Measurements from ENCODE around the gene RPLP2.

The RPLP2 gene

GRCh38 chr11:766936-767210 is 42.9 kb upstream of the RPLP2 start:
- no peak overlapping the region for H3K4me3 ChIP-seq (ENCODE audit: low read depth, low read length)
- DNase-seq (ENCODE audit: low read depth): no peak
- TF ChIP-seq MYC (IDR thresholded peaks at IDR 0.05; ENCODE audit: low read depth, low read length) (no peak), POLR2A (IDR thresholded peaks at IDR 0.05; ENCODE audit: extremely low read depth, insufficient read length) (no peak), MAX (IDR thresholded peaks at IDR 0.05; ENCODE audit: low read depth, low read length) (no peak), CTCF (IDR thresholded peaks at IDR 0.05; ENCODE audit: low read depth, low read length) (no peak)

- TF ChIP-seq POLR2A (IDR thresholded peaks at IDR 0.05; ENCODE audit: extremely low read depth, insufficient read length) (no peak), CTCF (IDR thresholded peaks at IDR 0.05; ENCODE audit: low read depth, low read length) (no peak), MYC (IDR thresholded peaks at IDR 0.05; ENCODE audit: low read depth, low read length) (no peak), MAX (IDR thresholded peaks at IDR 0.05; ENCODE audit: low read depth, low read length) (no peak)
- DNase-seq (ENCODE audit: low read depth): no peak
- no peak overlapping the region for H3K4me3 ChIP-seq (ENCODE audit: low read depth, low read length)
These were observed 42.5 kb upstream of the RPLP2 start for GRCh38 chr11:767238-767637.

GRCh38 chr11:769887-770641 is 39.7 kb upstream of the RPLP2 start:
- TF ChIP-seq MAX (IDR thresholded peaks at IDR 0.05; ENCODE audit: low read depth, low read length) (no peak), CTCF (IDR thresholded peaks at IDR 0.05; ENCODE audit: low read depth, low read length) (no peak), POLR2A (IDR thresholded peaks at IDR 0.05; ENCODE audit: extremely low read depth, insufficient read length) (no peak), MYC (IDR thresholded peaks at IDR 0.05; ENCODE audit: low read depth, low read length) (no peak)
- no peak overlapping the region for H3K4me3 ChIP-seq (ENCODE audit: low read depth, low read length)

GRCh38 chr11:770642-771616 is 38.8 kb upstream of the RPLP2 start:
- TF ChIP-seq CTCF (IDR thresholded peaks at IDR 0.05; ENCODE audit: low read depth, low read length) (no peak), POLR2A (IDR thresholded peaks at IDR 0.05; ENCODE audit: extremely low read depth, insufficient read length) (no peak), MYC (IDR thresholded peaks at IDR 0.05; ENCODE audit: low read depth, low read length) (no peak), MAX (IDR thresholded peaks at IDR 0.05; ENCODE audit: low read depth, low read length) (no peak)
- H3K4me3 ChIP-seq (ENCODE audit: low read depth, low read length): no peak overlapping the region
- no peak for DNase-seq (ENCODE audit: low read depth)

More at GRCh38 chr11:769887-770641, 39.7 kb upstream of the RPLP2 start:
- no peak for DNase-seq (ENCODE audit: low read depth)

- DNase-seq (ENCODE audit: low read depth): no peak
- TF ChIP-seq POLR2A (IDR thresholded peaks at IDR 0.05; ENCODE audit: extremely low read depth, insufficient read length) (no peak), MAX (IDR thresholded peaks at IDR 0.05; ENCODE audit: low read depth, low read length) (no peak), MYC (IDR thresholded peaks at IDR 0.05; ENCODE audit: low read depth, low read length) (no peak), CTCF (IDR thresholded peaks at IDR 0.05; ENCODE audit: low read depth, low read length) (no peak)
- H3K4me3 ChIP-seq (ENCODE audit: low read depth, low read length): no peak overlapping the region
These were observed 38.1 kb upstream of the RPLP2 start for GRCh38 chr11:771617-772204.

Data from NB4 (cell line).